ENCODE data around the gene TNRC6B. TPM values are rescaled to one million over a fixed set of nuclear protein-coding genes. Genes with fewer than 3 reads are reported as not detected.

Gene TNRC6B
- total RNA-seq, 3 donors from 2014 or later, result 32.8 to 53.1 (median 39.7) TPM

GRCh38 chr22:40285513-40285912, 107.8 kb downstream of the TNRC6B start:
- Histone ChIP-seq H3K36me3 (no peaks in the 10 kb centered on the region), H3K27ac (no peak overlapping the region), H3K27me3 (no peaks in the 10 kb centered on the region), H3K9me3 (no peaks in the 10 kb centered on the region), H3K4me1 (no peaks in the 10 kb centered on the region), H3K4me3 (no peak overlapping the region)
- no peak for DNase-seq (ENCODE audit: low spot score in 2 of 2)
- intact Hi-C loops (cut with DNase I; ENCODE audit: low total_unique reads), result no loop called here
- no peak for TF ChIP-seq CTCF (IDR thresholded peaks at IDR 0.05)
- TF ChIP-seq POLR2A (IDR thresholded peaks at IDR 0.05), result no peak
- no peak for TF ChIP-seq POLR2AphosphoS5 (IDR thresholded peaks at IDR 0.05)

GRCh38 chr22:40289991-40290459, 112.3 kb downstream of the TNRC6B start:
- no peaks in the 10 kb centered on the region for H3K36me3 ChIP-seq
- H3K4me3 ChIP-seq, result no peak overlapping the region
- no peak for DNase-seq (ENCODE audit: low spot score in 2 of 2)
- no peak for TF ChIP-seq POLR2A (IDR thresholded peaks at IDR 0.05)
- no peak for TF ChIP-seq CTCF (IDR thresholded peaks at IDR 0.05)
- no peak for TF ChIP-seq POLR2AphosphoS5 (IDR thresholded peaks at IDR 0.05)
- no peaks in the 10 kb centered on the region for H3K27me3 ChIP-seq
- no peaks in the 10 kb centered on the region for H3K9me3 ChIP-seq
- H3K4me1 ChIP-seq, result no peaks in the 10 kb centered on the region
- H3K27ac ChIP-seq, result peak overlapping the region; percentile 54 to 61
- intact Hi-C loops (cut with DNase I; ENCODE audit: low total_unique reads), result no loop called here

GRCh38 chr22:40290516-40290915, 112.8 kb downstream of the TNRC6B start:
- Histone ChIP-seq H3K27ac (peak overlapping the region; percentile 54 to 61), H3K36me3 (no peaks in the 10 kb centered on the region), H3K4me1 (no peaks in the 10 kb centered on the region), H3K27me3 (no peaks in the 10 kb centered on the region), H3K9me3 (no peaks in the 10 kb centered on the region), H3K4me3 (no peak overlapping the region)
- DNase-seq (ENCODE audit: low spot score in 2 of 2), result no peak
- no peak for TF ChIP-seq POLR2A (IDR thresholded peaks at IDR 0.05)
- TF ChIP-seq POLR2AphosphoS5 (IDR thresholded peaks at IDR 0.05), result no peak
- no peak for TF ChIP-seq CTCF (IDR thresholded peaks at IDR 0.05)
- intact Hi-C loops (cut with DNase I; ENCODE audit: low total_unique reads), result no loop called here

GRCh38 chr22:40294696-40295095, 117.0 kb downstream of the TNRC6B start:
- no peak for TF ChIP-seq POLR2A (IDR thresholded peaks at IDR 0.05)
- TF ChIP-seq POLR2AphosphoS5 (IDR thresholded peaks at IDR 0.05), result no peak
- no peak for TF ChIP-seq CTCF (IDR thresholded peaks at IDR 0.05)
- no peak for DNase-seq (ENCODE audit: low spot score in 2 of 2)
- intact Hi-C loops (cut with DNase I; ENCODE audit: low total_unique reads), result no loop called here
- H3K4me3 ChIP-seq, result no peak overlapping the region
- H3K4me1 ChIP-seq, result no peaks in the 10 kb centered on the region
- H3K27ac ChIP-seq, result no peak overlapping the region
- H3K27me3 ChIP-seq, result no peaks in the 10 kb centered on the region
- H3K9me3 ChIP-seq, result no peaks in the 10 kb centered on the region
- H3K36me3 ChIP-seq, result no peaks in the 10 kb centered on the region

GRCh38 chr22:40300316-40300715, 122.6 kb downstream of the TNRC6B start:
- Histone ChIP-seq H3K36me3 (peaks cover 10% of the 10 kb centered on the region), H3K27me3 (no peaks in the 10 kb centered on the region), H3K27ac (no peak overlapping the region), H3K4me1 (no peaks in the 10 kb centered on the region), H3K4me3 (no peak overlapping the region), H3K9me3 (no peaks in the 10 kb centered on the region)
- no peak for DNase-seq (ENCODE audit: low spot score in 2 of 2)
- TF ChIP-seq CTCF (IDR thresholded peaks at IDR 0.05), result no peak
- TF ChIP-seq POLR2AphosphoS5 (IDR thresholded peaks at IDR 0.05), result no peak
- no peak for TF ChIP-seq POLR2A (IDR thresholded peaks at IDR 0.05)
- intact Hi-C loops (cut with DNase I; ENCODE audit: low total_unique reads), result no loop called here

Measured in breast epithelium (tissue), 4 donors.